NT2/D1 (cell line): ENCODE measurements around the gene GLMN.

Source experiments
- SUZ12 ChIP-seq: IDR thresholded peaks from 2 replicates; pipeline ENCODE4 v1.6.1; 2011; ENCODE audit not compliant: insufficient read length, insufficient read depth; ENCODE audit errors: extremely low read depth
- ZNF274 ChIP-seq: IDR thresholded peaks from 2 replicates; pipeline ENCODE4 v1.6.1; 2011; ENCODE audit warnings: mild to moderate bottlenecking, low read depth, low read length

DNA sequence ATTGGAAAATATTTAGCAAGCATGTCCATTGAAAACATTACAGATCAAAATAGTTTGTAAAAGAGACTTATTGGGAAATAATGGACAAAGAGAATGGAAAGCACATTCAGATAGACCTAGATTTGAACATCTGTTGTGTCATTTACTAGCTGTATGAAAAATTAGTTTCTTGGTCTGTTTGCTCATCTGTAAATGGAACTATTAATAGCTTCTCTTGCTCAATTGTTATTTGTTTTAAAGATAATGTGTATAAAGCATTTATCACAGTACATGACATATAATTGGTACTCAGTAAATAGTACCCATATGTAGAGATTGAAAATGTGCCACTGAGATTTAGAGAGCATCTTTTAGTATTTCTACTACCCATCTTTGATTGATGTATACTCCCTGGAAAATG is 26.0 kb upstream of the GLMN start:
- TF ChIP-seq ZNF274 (no peak), SUZ12 (no peak)
